Gastrocnemius medialis (tissue), 4 donors: Measurements from ENCODE around the gene MAGI1. TPM values are rescaled to one million over a fixed set of nuclear protein-coding genes. Genes with fewer than 3 reads are reported as not detected.
"Not testable (repeated sequence)": the region's sequence is repeated elsewhere in the genome, so short reads cannot be mapped to it uniquely, and the experiment has no call there.

Experiments used
- ATAC-seq, 2 donors: fragments of 150-250 bp; one replicate each; pipeline ENCODE4 v1.9.1; 2016
- DNase-seq, 2 donors: peaks; one replicate each; pipeline ENCODE4 v3.0.0-alpha.2; 2019
- H3K27ac ChIP-seq, 4 donors: fragments of 200-600 bp; sonication (generic); 1 replicate in 1 of 4; 2 replicates in 3 of 4; pipeline ENCODE4 v1.5.1; 2016 to 2018; ENCODE audit warnings: mild to moderate bottlenecking in 2 of 4, moderate library complexity in 1 of 4
- H3K27me3 ChIP-seq, 3 donors: fragments of 200-600 bp; sonication (generic) in 2 of 3; 1 replicate in 1 of 3; 2 replicates in 2 of 3; pipeline versions ENCODE4 v1.5.1 to v1.6.0; 2016 to 2019; ENCODE audit warnings: mild to moderate bottlenecking in 1 of 3, moderate library complexity in 1 of 3
- H3K36me3 ChIP-seq, 2 donors: fragments of 200-600 bp; sonication (generic) in 1 of 2; one replicate each; pipeline ENCODE4 v1.5.1; 2017 to 2018
- H3K4me1 ChIP-seq, 2 donors: fragments of 200-600 bp; sonication (generic) in 1 of 2; one replicate each; pipeline ENCODE4 v1.5.1; 2016 to 2017; ENCODE audit warnings: mild to moderate bottlenecking in 2 of 2
- H3K4me3 ChIP-seq, 4 donors: fragments of 200-600 bp; sonication (generic) in 3 of 4; 1 replicate in 1 of 4; 2 replicates in 3 of 4; pipeline ENCODE4 v1.5.1; 2016 to 2019; ENCODE audit warnings: mild to moderate bottlenecking in 2 of 4
- H3K9me3 ChIP-seq, 3 donors: fragments of 200-600 bp; sonication (generic) in 2 of 3; 1 replicate in 1 of 3; 2 replicates in 2 of 3; pipeline ENCODE4 v1.5.1; 2016 to 2019
- POLR2A ChIP-seq, 2 donors: fragments of 450-650 bp; IDR thresholded peaks; one replicate each; pipeline ENCODE4 v1.6.1; 2017; ENCODE audit warnings: antibody characterized with exemption in 2 of 2, mild to moderate bottlenecking in 2 of 2, moderate library complexity in 2 of 2
- in situ Hi-C, 4 donors: fragments of 200-750 bp; cut with MboI; loops; one replicate each; pipeline versions ENCODE4 v1.15.0 to v1.8.0; 2017; ENCODE audit warnings: low sequenced_read_pairs in 4 of 4
- intact Hi-C: fragments of 100-400 bp; cut with DNase I; formaldehyde crosslinking; loops from one replicate; pipeline ENCODE4 v1.15.1; 2023; ENCODE audit warnings: low total_unique reads
- total RNA-seq, 4 donors: library from RNA; depleted of rRNA; stranded (reverse); fragments of >200 nt; gene quantifications; one replicate each; pipeline versions ENCODE4 v1.1.0 to v1.2.3, GENCODE V29; 2016
- TF ChIP-seq, protein P1 (sequence below), 5 experiments: fragments of 450-650 bp in 3 of 5; fragments of 200-600 bp in 2 of 5; sonication (generic) in 2 of 5; IDR thresholded peaks in 4 of 5; conservative IDR thresholded peaks in 1 of 5; 1 replicate in 4 of 5; 2 replicates in 1 of 5; pipeline ENCODE4 v1.5.1; 2016 to 2019; ENCODE audit warnings: antibody characterized with exemption in 5 of 5, mild to moderate bottlenecking in 3 of 5, moderate library complexity in 3 of 5

Gene MAGI1
- total RNA-seq, 4 donors from 2014 or later: 2.6 to 7.5 (median 3.9) TPM

GRCh38 chr3:65573548-65574116, 465.1 kb downstream of the MAGI1 start:
- in situ Hi-C loops (no loop called here), intact Hi-C loops (no loop called here)
- ATAC-seq: no peak
- no peak for DNase-seq
- Histone ChIP-seq H3K27me3 (no peaks in the 10 kb centered on the region), H3K4me3 (no peak overlapping the region), H3K36me3 (no peaks in the 10 kb centered on the region), H3K4me1 (peaks cover 5 to 14% of the 10 kb centered on the region in 2 donors), H3K27ac (no peak overlapping the region), H3K9me3 (no peaks in the 10 kb centered on the region)
- TF ChIP-seq POLR2A (IDR thresholded peaks at IDR 0.05): no peak

DNA sequence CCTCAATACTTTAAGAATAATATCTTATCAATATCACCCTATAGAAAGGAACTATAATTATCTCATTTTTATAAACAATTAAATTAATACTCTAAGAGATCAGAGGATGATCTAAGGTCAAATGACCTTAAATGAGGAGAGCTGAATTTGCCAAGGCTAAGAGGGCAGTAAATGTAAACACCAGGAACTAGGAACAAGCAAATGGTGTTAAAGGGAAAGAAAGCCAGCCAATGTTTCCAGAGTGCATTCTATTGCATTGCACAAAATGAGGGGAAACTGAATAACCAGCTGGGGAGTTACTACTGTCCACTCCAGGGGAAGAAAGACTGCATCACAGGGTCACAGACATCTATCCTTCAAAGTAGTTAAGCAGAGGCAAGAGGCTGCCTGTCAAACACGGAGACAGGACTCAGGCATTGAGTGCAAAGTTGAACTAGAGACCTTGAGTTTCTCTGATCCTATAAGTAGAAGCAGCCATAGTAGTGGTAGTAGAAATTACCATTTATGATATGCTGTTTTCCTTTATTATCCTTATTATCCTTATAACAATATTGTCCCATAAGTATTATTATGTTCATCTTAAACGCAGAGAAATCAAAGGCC, 466.4 kb downstream of the MAGI1 start:
- TF ChIP-seq POLR2A (IDR thresholded peaks at IDR 0.05): no peak
- TF ChIP-seq, protein P1, sequence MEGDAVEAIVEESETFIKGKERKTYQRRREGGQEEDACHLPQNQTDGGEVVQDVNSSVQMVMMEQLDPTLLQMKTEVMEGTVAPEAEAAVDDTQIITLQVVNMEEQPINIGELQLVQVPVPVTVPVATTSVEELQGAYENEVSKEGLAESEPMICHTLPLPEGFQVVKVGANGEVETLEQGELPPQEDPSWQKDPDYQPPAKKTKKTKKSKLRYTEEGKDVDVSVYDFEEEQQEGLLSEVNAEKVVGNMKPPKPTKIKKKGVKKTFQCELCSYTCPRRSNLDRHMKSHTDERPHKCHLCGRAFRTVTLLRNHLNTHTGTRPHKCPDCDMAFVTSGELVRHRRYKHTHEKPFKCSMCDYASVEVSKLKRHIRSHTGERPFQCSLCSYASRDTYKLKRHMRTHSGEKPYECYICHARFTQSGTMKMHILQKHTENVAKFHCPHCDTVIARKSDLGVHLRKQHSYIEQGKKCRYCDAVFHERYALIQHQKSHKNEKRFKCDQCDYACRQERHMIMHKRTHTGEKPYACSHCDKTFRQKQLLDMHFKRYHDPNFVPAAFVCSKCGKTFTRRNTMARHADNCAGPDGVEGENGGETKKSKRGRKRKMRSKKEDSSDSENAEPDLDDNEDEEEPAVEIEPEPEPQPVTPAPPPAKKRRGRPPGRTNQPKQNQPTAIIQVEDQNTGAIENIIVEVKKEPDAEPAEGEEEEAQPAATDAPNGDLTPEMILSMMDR (IDR thresholded peaks at IDR 0.05 in 4 of 5, conservative IDR thresholded peaks at IDR 0.05 in 1 of 5): no peak
- H3K36me3 ChIP-seq: no peaks in the 10 kb centered on the region
- intact Hi-C loops: no loop called here
- H3K4me1 ChIP-seq: peaks cover 5 to 28% of the 10 kb centered on the region in 2 donors
- ATAC-seq (no peak), DNase-seq (no peak)
- H3K27me3 ChIP-seq: no peaks in the 10 kb centered on the region
- H3K27ac ChIP-seq: no peak overlapping the region
- no peaks in the 10 kb centered on the region for H3K9me3 ChIP-seq
- in situ Hi-C loops: no loop called here
- no peak overlapping the region for H3K4me3 ChIP-seq

GRCh38 chr3:65569845-65570405, 468.8 kb downstream of the MAGI1 start:
- intact Hi-C loops (no loop called here), in situ Hi-C loops (no loop called here)
- Histone ChIP-seq H3K36me3 (no peaks in the 10 kb centered on the region), H3K27ac (no peak overlapping the region), H3K27me3 (no peaks in the 10 kb centered on the region), H3K9me3 (no peaks in the 10 kb centered on the region), H3K4me3 (no peak overlapping the region), H3K4me1 (peaks cover 6 to 21% of the 10 kb centered on the region in 2 donors)
- DNase-seq: no peak
- ATAC-seq: no peak
- TF ChIP-seq, protein P1 (IDR thresholded peaks at IDR 0.05 in 4 of 5, conservative IDR thresholded peaks at IDR 0.05 in 1 of 5): peak in 1 of 5 experiments; percentile 20
- no peak for TF ChIP-seq POLR2A (IDR thresholded peaks at IDR 0.05)

DNA sequence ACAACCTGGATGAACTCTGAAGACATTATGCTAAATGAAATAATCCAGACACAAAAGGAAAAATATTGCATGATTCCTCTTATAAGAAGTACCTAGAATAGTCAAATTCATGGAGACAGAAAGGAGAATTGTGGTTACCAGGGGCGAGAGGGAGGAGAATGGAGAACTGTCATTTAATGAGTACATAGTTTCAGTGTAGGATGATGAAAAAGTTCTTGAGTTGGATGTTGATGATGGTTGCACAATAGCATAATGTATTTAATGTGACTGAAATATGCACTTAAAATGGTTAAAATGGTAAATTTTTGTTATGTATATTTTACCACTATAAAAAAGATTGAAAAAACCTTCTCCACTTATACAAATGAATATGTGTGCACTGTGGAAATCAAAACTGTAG, 469.6 kb downstream of the MAGI1 start:
- ATAC-seq (no peak), DNase-seq (no peak)
- intact Hi-C loops (no loop called here), in situ Hi-C loops (no loop called here)
- Histone ChIP-seq H3K36me3 (no peaks in the 10 kb centered on the region), H3K27ac (peak overlapping the region in 2 of 4 donors; percentile 32 to 62), H3K9me3 (no peaks in the 10 kb centered on the region), H3K27me3 (no peaks in the 10 kb centered on the region), H3K4me1 (peaks cover 14 to 28% of the 10 kb centered on the region in 2 donors), H3K4me3 (no peak overlapping the region)
- TF ChIP-seq, protein P1 (IDR thresholded peaks at IDR 0.05 in 4 of 5, conservative IDR thresholded peaks at IDR 0.05 in 1 of 5): no peak
- no peak for TF ChIP-seq POLR2A (IDR thresholded peaks at IDR 0.05)

- intact Hi-C loops: no loop called here
- TF ChIP-seq POLR2A (IDR thresholded peaks at IDR 0.05): no peak
- TF ChIP-seq, protein P1 (IDR thresholded peaks at IDR 0.05 in 4 of 5, conservative IDR thresholded peaks at IDR 0.05 in 1 of 5): no peak
- Histone ChIP-seq H3K36me3 (no peaks in the 10 kb centered on the region), H3K4me1 (peaks cover 19 to 35% of the 10 kb centered on the region in 2 donors), H3K27me3 (no peaks in the 10 kb centered on the region), H3K27ac (peak overlapping the region in 2 of 4 donors; percentile 32 to 62), H3K9me3 (no peaks in the 10 kb centered on the region), H3K4me3 (no peak overlapping the region)
- in situ Hi-C loops: no loop called here
- peak in 1 of 2 donors; percentile 40 for DNase-seq
- peak in 1 of 2 donors; percentile 90 for ATAC-seq
Observed at GRCh38 chr3:65568497-65568896, 470.2 kb downstream of the MAGI1 start.

DNA sequence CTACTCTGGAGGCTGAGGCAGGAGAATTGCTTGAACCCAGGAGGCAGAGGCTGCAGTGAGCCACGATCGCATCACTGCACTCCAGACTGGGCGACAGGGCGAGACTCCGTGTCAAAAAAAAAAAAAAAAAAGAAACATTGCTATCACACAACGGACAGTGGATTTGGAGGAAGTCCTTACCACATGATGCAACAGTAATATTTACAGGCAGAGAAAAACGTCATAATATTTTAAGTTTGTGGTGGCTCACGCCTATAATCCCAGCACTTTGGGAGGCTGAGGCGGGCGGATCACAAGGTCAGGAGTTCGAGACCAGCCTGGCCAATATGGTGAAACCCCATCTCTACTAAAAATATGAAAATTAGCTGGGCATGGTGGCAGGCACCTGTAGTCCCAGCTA, 473.0 kb downstream of the MAGI1 start:
- H3K9me3 ChIP-seq, in situ Hi-C loops, H3K27me3 ChIP-seq, DNase-seq, intact Hi-C loops, H3K27ac ChIP-seq, H3K4me3 ChIP-seq, H3K36me3 ChIP-seq, ATAC-seq: not testable (repeated sequence)
- peaks cover 19 to 36% of the 10 kb centered on the region in 2 donors for H3K4me1 ChIP-seq
